HTR-8/SVneo (cell line): ENCODE data around the gene B3GLCT.
A peak's percentile ranks its signal among the peaks of the same experiment; 100 is the strongest.
"Not testable (repeated sequence)": the region's sequence is repeated elsewhere in the genome, so short reads cannot be mapped to it uniquely, and the experiment has no call there.

Experiments
- DNase-seq: peaks from one replicate; pipeline ENCODE4 v3.0.0; 2011; ENCODE audit warnings: low spot score, mixed read lengths; ENCODE audit not compliant: insufficient read length
- FAIRE-seq: peaks from 2 replicates; lab custom pipeline; 2011; peaks lifted over from hg19 to GRCh38; lab: Jason Lieb, UNC

The B3GLCT gene

GRCh38 chr13:31182987-31183386 is 16.8 kb upstream of the B3GLCT start:
- no peak for DNase-seq
- no peak for FAIRE-seq

DNA sequence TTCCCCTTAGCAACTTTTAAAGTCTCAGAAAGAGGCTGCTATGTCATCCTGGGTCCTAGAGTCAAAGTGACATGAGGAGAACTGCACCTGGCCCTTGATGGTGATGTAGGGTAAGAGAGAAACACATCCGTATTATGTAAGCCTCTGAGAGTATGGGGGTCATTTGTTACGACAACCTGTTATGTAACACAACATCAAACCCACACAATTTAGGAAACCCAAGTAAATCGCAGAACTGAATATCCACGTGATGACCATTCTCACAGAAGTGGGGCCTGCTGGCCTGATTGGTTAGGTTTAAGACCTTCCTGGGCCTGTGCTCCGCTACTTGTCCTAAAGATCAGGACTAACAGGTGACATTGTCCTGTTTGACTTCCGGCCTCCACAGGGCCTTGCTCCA is 15.3 kb upstream of the B3GLCT start:
- no peak for FAIRE-seq
- DNase-seq, result no peak

DNA sequence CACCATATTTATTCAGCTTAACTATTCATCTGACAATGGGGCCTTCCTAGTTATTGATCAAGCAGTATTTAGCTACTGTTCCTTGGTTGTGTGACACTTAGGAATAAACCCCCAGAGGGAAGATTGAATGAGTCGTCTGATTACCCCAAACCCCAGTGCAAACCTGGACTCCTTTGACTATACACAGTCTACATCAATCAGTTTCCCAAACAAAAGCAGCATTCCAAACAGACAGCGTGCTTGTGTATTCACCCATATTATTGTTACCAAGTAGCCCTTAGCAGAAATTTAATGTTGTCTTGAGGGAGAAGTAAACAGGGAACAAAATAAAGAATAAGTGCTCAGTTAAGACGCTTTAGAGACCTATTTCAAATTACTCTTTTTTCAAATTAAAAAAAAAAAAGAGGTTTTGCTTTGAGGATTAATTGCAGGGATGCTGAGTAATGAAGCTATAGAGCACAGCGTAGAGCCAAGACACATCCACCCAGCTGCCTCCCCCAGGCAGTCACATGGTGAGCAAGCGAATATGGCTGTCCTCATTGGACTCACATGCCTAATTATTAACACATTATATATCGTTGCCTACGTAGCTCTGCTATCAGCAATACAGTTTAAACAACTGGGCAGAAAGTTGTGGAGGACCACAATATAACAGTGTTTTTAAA is 14.7 kb upstream of the B3GLCT start:
- FAIRE-seq (no peak), DNase-seq (no peak)

- no peak for DNase-seq
- FAIRE-seq, result no peak
These were observed 8.0 kb upstream of the B3GLCT start for GRCh38 chr13:31191748-31192147.

- FAIRE-seq, result no peak
- no peak for DNase-seq
These were observed 7.5 kb upstream of the B3GLCT start for GRCh38 chr13:31192306-31192705.

GRCh38 chr13:31195616-31196015 is 4.2 kb upstream of the B3GLCT start:
- FAIRE-seq (no peak), DNase-seq (no peak)

GRCh38 chr13:31196992-31197391 is 2.8 kb upstream of the B3GLCT start:
- DNase-seq (no peak), FAIRE-seq (no peak)

DNA sequence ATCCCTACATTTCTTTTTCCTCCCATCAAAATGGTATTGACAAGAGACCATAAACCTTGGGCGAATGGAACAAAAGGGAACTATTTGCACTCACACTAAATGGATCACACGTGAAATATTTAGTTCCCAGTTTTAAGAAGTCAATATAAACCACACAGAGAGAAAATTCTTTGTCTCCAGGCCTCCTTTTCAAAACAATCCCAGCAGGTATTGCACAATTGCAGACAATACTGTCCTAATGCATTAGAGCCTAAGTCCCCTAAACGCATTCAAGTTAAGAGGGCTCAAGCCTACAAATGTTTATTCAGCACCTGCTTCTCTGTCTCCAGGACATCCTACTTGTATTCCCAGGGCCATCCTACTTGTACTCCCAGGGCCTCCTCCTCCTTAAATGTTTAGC is 1.3 kb upstream of the B3GLCT start:
- DNase-seq (no peak), FAIRE-seq (no peak)

DNA sequence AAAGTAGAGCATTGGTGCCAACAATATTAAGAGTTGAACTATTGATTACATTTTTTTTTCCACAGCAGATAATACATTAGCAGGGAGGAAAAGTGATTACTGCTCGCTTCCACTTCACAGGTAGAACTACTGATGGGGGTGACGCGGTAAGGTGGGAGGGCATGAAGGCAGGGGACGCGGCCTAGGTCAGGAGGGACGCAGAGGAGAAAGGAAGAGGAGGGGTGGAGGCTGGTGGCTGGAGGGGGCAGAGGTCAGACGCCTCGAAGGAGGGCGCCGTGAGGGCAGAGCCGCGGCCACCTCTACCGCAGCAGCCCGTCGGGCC is 287 bp upstream of the B3GLCT start:
- DNase-seq (no peak), FAIRE-seq (no peak)

GRCh38 chr13:31200637-31200971 is 829 bp downstream of the B3GLCT start:
- DNase-seq, result peak; percentile 39
- no peak for FAIRE-seq

GRCh38 chr13:31201341-31202031 is 1.7 kb downstream of the B3GLCT start:
- FAIRE-seq, result no peak
- DNase-seq, result no peak

GRCh38 chr13:31204592-31204991 is 4.8 kb downstream of the B3GLCT start:
- no peak for FAIRE-seq
- peak; percentile 57 for DNase-seq

GRCh38 chr13:31207661-31208552 is 8.1 kb downstream of the B3GLCT start:
- FAIRE-seq (no peak), DNase-seq (no peak)

GRCh38 chr13:31208559-31209122 is 8.9 kb downstream of the B3GLCT start:
- DNase-seq (no peak), FAIRE-seq (no peak)

DNA sequence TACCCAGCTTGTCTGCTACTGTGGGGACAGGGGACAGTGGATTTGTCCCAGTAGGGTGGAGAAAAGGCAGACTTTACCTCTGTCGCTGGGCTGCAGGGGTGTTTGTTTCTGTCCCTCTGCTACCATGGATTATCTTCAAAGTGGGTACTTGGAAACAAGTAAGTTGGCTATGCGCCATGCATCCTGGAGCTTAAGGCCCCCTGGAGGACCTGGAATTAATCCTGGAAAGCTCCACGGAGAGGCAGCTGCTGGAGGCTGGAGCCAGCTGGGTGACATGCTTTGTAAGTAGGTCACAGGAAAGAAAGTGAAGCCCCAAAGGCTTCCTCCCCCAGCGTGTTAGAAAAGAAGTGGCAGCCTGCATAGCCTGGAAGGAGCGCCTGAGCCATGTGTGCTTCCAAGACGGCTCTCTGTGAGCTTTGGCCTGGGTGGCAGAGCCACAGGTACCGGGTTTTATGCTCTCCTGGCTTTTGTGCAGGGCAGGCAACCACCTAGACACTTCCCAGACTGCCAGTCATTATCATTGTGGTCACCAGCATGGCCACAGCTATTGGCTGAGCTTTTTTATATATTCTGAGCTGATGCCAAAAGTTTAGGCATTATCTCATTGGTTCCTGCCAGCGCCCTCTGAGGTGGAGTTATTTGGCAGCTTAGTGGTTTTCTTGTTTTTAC is 9.5 kb downstream of the B3GLCT start:
- no peak for DNase-seq
- FAIRE-seq, result no peak

- FAIRE-seq, result no peak
- DNase-seq, result no peak
These were observed 10.1 kb downstream of the B3GLCT start for GRCh38 chr13:31209841-31210210.

DNA sequence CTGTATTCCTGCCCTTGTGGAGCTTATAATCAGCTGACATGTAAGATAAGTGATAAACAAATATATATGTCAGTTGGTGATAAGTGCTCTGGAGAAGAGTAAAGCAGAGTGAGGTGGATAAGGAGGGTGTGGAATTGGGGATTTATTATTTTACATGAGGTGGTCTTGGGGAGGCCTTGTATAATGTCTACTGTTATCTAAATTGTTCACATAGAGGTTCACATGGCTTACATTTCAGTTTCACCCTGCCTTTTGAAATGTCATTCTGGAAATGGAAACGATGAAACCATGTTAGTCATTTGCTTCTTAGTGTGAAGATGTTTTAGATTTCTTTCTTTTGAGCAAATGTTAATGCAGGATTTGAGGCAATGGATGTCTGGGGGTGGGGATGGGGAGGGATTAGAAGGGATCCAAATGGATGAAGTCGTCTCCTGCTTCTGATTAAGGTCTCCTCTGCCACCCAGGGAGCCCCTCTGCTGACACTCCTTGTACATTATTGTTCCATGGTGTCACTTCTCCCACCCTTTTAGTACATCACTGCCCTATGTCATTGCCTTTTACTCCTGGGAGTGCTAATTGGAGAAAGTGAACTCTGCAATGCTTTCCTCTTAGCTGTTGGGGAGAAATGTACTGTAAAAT is 14.0 kb downstream of the B3GLCT start:
- no peak for DNase-seq
- FAIRE-seq, result no peak

GRCh38 chr13:31214435-31214834 is 14.7 kb downstream of the B3GLCT start:
- DNase-seq, result no peak
- no peak for FAIRE-seq

DNA sequence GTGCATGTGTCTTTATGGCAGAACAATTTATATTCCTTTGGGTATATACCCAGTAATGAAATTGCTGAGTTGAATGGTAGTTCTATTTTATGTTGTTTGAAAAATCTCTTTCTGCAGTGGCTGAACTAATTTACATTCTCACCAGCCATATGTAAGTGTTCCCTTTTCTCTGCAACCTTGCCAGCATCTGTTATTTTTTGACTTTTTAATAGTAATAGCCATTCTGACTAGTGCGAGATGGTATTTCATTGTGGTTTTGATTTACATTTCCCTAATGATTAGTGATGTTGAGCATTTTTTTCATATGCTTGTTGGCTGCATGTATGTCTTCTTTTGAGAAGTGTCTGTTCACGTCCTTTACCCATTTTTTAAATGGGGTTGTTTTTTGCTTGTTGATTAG is 17.1 kb downstream of the B3GLCT start:
- DNase-seq, FAIRE-seq: not testable (repeated sequence)
